GM18519 (cell line): Measurements from ENCODE around the gene ZNF469.

Source experiments
- ATAC-seq: cut with Tn5 transposase; IDR thresholded peaks from one replicate; pipeline ENCODE4 v1.9.1; 2021; ENCODE audit warnings: mild to moderate bottlenecking, moderate library complexity; ENCODE audit not compliant: unreplicated experiment, low FRiP score

ZNF469 gene

GRCh38 chr16:88419790-88420189, 37.0 kb downstream of the ZNF469 start:
- ATAC-seq = no peak

GRCh38 chr16:88420496-88420895, 37.7 kb downstream of the ZNF469 start:
- no peak for ATAC-seq

- no peak for ATAC-seq
Observed at GRCh38 chr16:88421301-88421700, 38.5 kb downstream of the ZNF469 start.

GRCh38 chr16:88421871-88422433, 39.2 kb downstream of the ZNF469 start:
- ATAC-seq = no peak

- ATAC-seq = no peak
Observed at GRCh38 chr16:88422733-88423447, 40.1 kb downstream of the ZNF469 start.

GRCh38 chr16:88423448-88423850, 40.7 kb downstream of the ZNF469 start:
- ATAC-seq = no peak

- no peak for ATAC-seq
Observed at GRCh38 chr16:88424587-88425235, 42.0 kb downstream of the ZNF469 start.

GRCh38 chr16:88426018-88426417, 43.3 kb downstream of the ZNF469 start:
- no peak for ATAC-seq

- ATAC-seq = no peak
Observed at GRCh38 chr16:88427376-88427775, 44.6 kb downstream of the ZNF469 start.

- no peak for ATAC-seq
Observed at GRCh38 chr16:88428156-88428555, 45.4 kb downstream of the ZNF469 start.

GRCh38 chr16:88428616-88429386, 46.0 kb downstream of the ZNF469 start:
- ATAC-seq = no peak

- ATAC-seq = no peak
Observed at GRCh38 chr16:88429387-88430184, 46.8 kb downstream of the ZNF469 start.

GRCh38 chr16:88430185-88430523, 47.4 kb downstream of the ZNF469 start:
- ATAC-seq = no peak

GRCh38 chr16:88430524-88431446, 48.0 kb downstream of the ZNF469 start:
- no peak for ATAC-seq

GRCh38 chr16:88431651-88432050, 48.9 kb downstream of the ZNF469 start:
- ATAC-seq = no peak

GRCh38 chr16:88432174-88432573, 49.4 kb downstream of the ZNF469 start:
- no peak for ATAC-seq
